ENCODE measurements around the gene CCDC102B.
"Not testable (repeated sequence)": the region's sequence is repeated elsewhere in the genome, so short reads cannot be mapped to it uniquely, and the experiment has no call there.

CCDC102B gene

GRCh38 chr18:68979737-68980136 is 181.9 kb downstream of the CCDC102B start:
- DNase-seq (ENCODE audit: low read depth), result no peak

- no peak for DNase-seq (ENCODE audit: low read depth)
Observed at GRCh38 chr18:68983126-68983525, 185.2 kb downstream of the CCDC102B start.

GRCh38 chr18:68984342-68984741 is 186.5 kb downstream of the CCDC102B start:
- DNase-seq (ENCODE audit: low read depth), result no peak

GRCh38 chr18:68985172-68985820 is 187.4 kb downstream of the CCDC102B start:
- DNase-seq (ENCODE audit: low read depth), result no peak

GRCh38 chr18:68991286-68991685 is 193.4 kb downstream of the CCDC102B start:
- DNase-seq (ENCODE audit: low read depth), result no peak

- DNase-seq (ENCODE audit: low read depth), result no peak
Observed at GRCh38 chr18:68992719-68993482, 195.0 kb downstream of the CCDC102B start.

GRCh38 chr18:68995675-68996074 is 197.8 kb downstream of the CCDC102B start:
- no peak for DNase-seq (ENCODE audit: low read depth)

GRCh38 chr18:68997845-68998244 is 200.0 kb downstream of the CCDC102B start:
- DNase-seq (ENCODE audit: low read depth), result no peak

GRCh38 chr18:69000366-69000765 is 202.5 kb downstream of the CCDC102B start:
- no peak for DNase-seq (ENCODE audit: low read depth)

GRCh38 chr18:69002233-69002632 is 204.4 kb downstream of the CCDC102B start:
- no peak for DNase-seq (ENCODE audit: low read depth)

- not testable (repeated sequence) for DNase-seq (ENCODE audit: low read depth)
Observed at GRCh38 chr18:69006212-69006611, 208.3 kb downstream of the CCDC102B start.

GRCh38 chr18:69008538-69008937 is 210.7 kb downstream of the CCDC102B start:
- DNase-seq (ENCODE audit: low read depth), result no peak

- DNase-seq (ENCODE audit: low read depth), result no peak
Observed at GRCh38 chr18:69021211-69021805, 223.4 kb downstream of the CCDC102B start.

GRCh38 chr18:69022426-69022825 is 224.5 kb downstream of the CCDC102B start:
- no peak for DNase-seq (ENCODE audit: low read depth)

GRCh38 chr18:69031571-69031970 is 233.7 kb downstream of the CCDC102B start:
- DNase-seq (ENCODE audit: low read depth), result no peak

GRCh38 chr18:69032009-69032408 is 234.1 kb downstream of the CCDC102B start:
- no peak for DNase-seq (ENCODE audit: low read depth)

- no peak for DNase-seq (ENCODE audit: low read depth)
Observed at GRCh38 chr18:69035756-69036155, 237.9 kb downstream of the CCDC102B start.

GRCh38 chr18:69044215-69044614 is 246.3 kb downstream of the CCDC102B start:
- DNase-seq (ENCODE audit: low read depth), result no peak

GRCh38 chr18:69064063-69064462 is 266.2 kb downstream of the CCDC102B start:
- no peak for DNase-seq (ENCODE audit: low read depth)

- DNase-seq (ENCODE audit: low read depth), result no peak
Observed at GRCh38 chr18:69067048-69067447, 269.2 kb downstream of the CCDC102B start.

GRCh38 chr18:69071680-69072079 is 273.8 kb downstream of the CCDC102B start:
- DNase-seq (ENCODE audit: low read depth), result no peak

GRCh38 chr18:69081846-69082245 is 284.0 kb downstream of the CCDC102B start:
- DNase-seq (ENCODE audit: low read depth), result no peak

GRCh38 chr18:69082499-69082898 is 284.6 kb downstream of the CCDC102B start:
- no peak for DNase-seq (ENCODE audit: low read depth)

Data from activated T-cell treated with anti-CD3 and anti-CD28 coated beads for 1 hour (primary cell).